ENCODE measurements around the gene USP53. TPM values are rescaled to one million over a fixed set of nuclear protein-coding genes. Genes with fewer than 3 reads are reported as not detected.
A peak's percentile ranks its signal among the peaks of the same experiment; 100 is the strongest.

Gene USP53
- total RNA-seq, 1 donor from 2014 or later: 32.3 TPM

DNA sequence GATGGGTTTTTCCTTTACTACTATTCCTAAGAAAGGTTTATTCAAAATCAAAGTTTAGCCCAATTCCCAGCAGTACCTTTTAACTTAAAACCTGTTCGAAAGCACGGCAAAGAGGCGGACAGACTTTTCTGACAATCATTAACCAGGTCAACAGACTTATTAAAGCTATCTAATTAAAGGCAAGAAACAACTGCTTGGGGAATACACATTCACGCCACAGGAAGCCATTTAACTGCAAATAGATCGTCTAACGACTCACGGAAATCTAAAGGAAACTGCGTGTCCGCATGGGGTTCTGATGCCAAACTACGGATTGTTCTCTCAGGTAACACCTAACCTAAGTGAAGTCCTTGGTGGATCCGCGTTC is 663 bp upstream of the USP53 start:
- H3K36me3 ChIP-seq (ENCODE audit: insufficient read depth, low read length): no peaks in the 10 kb centered on the region
- peaks cover 14% of the 10 kb centered on the region for H3K4me1 ChIP-seq (ENCODE audit: insufficient read depth, low read length)
- H3K36me3 Mint-ChIP-seq (ENCODE audit: low read depth, unreplicated experiment): no peaks in the 10 kb centered on the region
- H3K9me3 ChIP-seq (ENCODE audit: insufficient read depth, low read depth, low read length): no peaks in the 10 kb centered on the region
- peak overlapping the region; percentile 93 for H3K27ac Mint-ChIP-seq (ENCODE audit: unreplicated experiment)
- peak overlapping the region; percentile 92 for H3K4me3 ChIP-seq (ENCODE audit: insufficient read depth, low read depth, low read length)
- H3K27ac ChIP-seq (ENCODE audit: low read depth, low read length): peak overlapping the region; percentile 89
- H3K9ac ChIP-seq (ENCODE audit: low read length): peak overlapping the region; percentile 93
- no peaks in the 10 kb centered on the region for H4K20me1 ChIP-seq (ENCODE audit: insufficient read depth, low read length)
- DNase-seq (ENCODE audit: low read depth): no peak
- peak overlapping the region; percentile 85 for H3K4me2 ChIP-seq (ENCODE audit: low read length)
- peaks cover 32% of the 10 kb centered on the region for H3K79me2 ChIP-seq (ENCODE audit: insufficient read depth, low read length)
- H2AFZ ChIP-seq (ENCODE audit: low read depth, low read length): peak overlapping the region; percentile 70
- H3K27me3 ChIP-seq (ENCODE audit: insufficient read depth, low read length): no peaks in the 10 kb centered on the region
- H3K4me1 Mint-ChIP-seq (ENCODE audit: low read depth, unreplicated experiment): peaks cover 26% of the 10 kb centered on the region
- no peak for TF ChIP-seq EZH2 (IDR thresholded peaks at IDR 0.05; ENCODE audit: insufficient read depth, low read length)
- TF ChIP-seq, protein P1, sequence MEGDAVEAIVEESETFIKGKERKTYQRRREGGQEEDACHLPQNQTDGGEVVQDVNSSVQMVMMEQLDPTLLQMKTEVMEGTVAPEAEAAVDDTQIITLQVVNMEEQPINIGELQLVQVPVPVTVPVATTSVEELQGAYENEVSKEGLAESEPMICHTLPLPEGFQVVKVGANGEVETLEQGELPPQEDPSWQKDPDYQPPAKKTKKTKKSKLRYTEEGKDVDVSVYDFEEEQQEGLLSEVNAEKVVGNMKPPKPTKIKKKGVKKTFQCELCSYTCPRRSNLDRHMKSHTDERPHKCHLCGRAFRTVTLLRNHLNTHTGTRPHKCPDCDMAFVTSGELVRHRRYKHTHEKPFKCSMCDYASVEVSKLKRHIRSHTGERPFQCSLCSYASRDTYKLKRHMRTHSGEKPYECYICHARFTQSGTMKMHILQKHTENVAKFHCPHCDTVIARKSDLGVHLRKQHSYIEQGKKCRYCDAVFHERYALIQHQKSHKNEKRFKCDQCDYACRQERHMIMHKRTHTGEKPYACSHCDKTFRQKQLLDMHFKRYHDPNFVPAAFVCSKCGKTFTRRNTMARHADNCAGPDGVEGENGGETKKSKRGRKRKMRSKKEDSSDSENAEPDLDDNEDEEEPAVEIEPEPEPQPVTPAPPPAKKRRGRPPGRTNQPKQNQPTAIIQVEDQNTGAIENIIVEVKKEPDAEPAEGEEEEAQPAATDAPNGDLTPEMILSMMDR (IDR thresholded peaks at IDR 0.05; ENCODE audit: insufficient read depth, low read depth, low read length): no peak
- H3K4me3 Mint-ChIP-seq (ENCODE audit: unreplicated experiment): peak overlapping the region; percentile 88
- H3K9me3 Mint-ChIP-seq (ENCODE audit: unreplicated experiment): no peaks in the 10 kb centered on the region
- H3K27me3 Mint-ChIP-seq (ENCODE audit: low read depth, unreplicated experiment): no peaks in the 10 kb centered on the region
- peak; percentile 9 for FAIRE-seq

DNA sequence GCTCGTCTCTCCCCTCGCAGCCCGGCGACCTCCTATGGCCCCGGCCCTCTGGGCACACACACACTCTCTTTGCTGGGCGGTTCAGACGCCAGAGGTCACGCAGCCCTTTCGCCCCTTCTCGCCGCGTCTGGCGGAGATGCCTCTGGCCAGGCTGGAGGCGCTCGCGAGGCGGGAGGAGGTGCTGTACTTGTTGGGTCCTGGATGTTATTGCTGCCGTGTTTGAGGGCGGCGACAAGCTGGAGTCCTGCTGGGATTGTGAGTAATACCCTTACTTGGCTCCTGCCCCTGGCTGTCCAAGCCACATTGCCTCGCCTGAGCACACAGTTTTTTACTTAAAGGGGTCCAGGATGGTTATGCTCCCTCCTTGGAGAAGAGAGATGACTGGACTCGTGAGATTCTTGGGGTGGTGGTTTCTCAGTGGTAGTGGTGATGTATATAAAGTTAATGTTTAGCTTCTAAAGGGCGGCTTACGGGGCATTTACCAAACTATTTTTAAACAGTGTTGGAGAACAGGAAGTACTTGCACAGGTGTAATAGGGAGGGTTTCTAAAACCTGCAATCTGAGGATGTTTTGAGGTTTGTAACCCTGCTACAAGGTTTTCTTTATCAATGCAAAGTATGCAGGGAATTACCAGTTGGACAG is 572 bp downstream of the USP53 start:
- peak overlapping the region; percentile 88 for H3K4me3 Mint-ChIP-seq (ENCODE audit: unreplicated experiment)
- Histone ChIP-seq H3K36me3 (ENCODE audit: insufficient read depth, low read length) (peaks cover 5% of the 10 kb centered on the region), H3K9me3 (ENCODE audit: insufficient read depth, low read depth, low read length) (no peaks in the 10 kb centered on the region), H3K4me1 (ENCODE audit: insufficient read depth, low read length) (peaks cover 14% of the 10 kb centered on the region), H2AFZ (ENCODE audit: low read depth, low read length) (peak overlapping the region; percentile 70), H4K20me1 (ENCODE audit: insufficient read depth, low read length) (no peaks in the 10 kb centered on the region), H3K4me3 (ENCODE audit: insufficient read depth, low read depth, low read length) (peak overlapping the region; percentile 92), H3K4me2 (ENCODE audit: low read length) (peak overlapping the region; percentile 85), H3K27ac (ENCODE audit: low read depth, low read length) (peak overlapping the region; percentile 89), H3K27me3 (ENCODE audit: insufficient read depth, low read length) (no peaks in the 10 kb centered on the region), H3K9ac (ENCODE audit: low read length) (peak overlapping the region; percentile 93), H3K79me2 (ENCODE audit: insufficient read depth, low read length) (peaks cover 38% of the 10 kb centered on the region)
- H3K4me1 Mint-ChIP-seq (ENCODE audit: low read depth, unreplicated experiment): peaks cover 21% of the 10 kb centered on the region
- H3K27ac Mint-ChIP-seq (ENCODE audit: unreplicated experiment): peak overlapping the region; percentile 93
- no peaks in the 10 kb centered on the region for H3K27me3 Mint-ChIP-seq (ENCODE audit: low read depth, unreplicated experiment)
- no peaks in the 10 kb centered on the region for H3K9me3 Mint-ChIP-seq (ENCODE audit: unreplicated experiment)
- DNase-seq (ENCODE audit: low read depth) (peak; percentile 92), FAIRE-seq (peak; percentile 9)
- H3K36me3 Mint-ChIP-seq (ENCODE audit: low read depth, unreplicated experiment): no peaks in the 10 kb centered on the region
- no peak for TF ChIP-seq EZH2 (IDR thresholded peaks at IDR 0.05; ENCODE audit: insufficient read depth, low read length)
- TF ChIP-seq, protein P1 (IDR thresholded peaks at IDR 0.05; ENCODE audit: insufficient read depth, low read depth, low read length): peak; percentile 18

DNA sequence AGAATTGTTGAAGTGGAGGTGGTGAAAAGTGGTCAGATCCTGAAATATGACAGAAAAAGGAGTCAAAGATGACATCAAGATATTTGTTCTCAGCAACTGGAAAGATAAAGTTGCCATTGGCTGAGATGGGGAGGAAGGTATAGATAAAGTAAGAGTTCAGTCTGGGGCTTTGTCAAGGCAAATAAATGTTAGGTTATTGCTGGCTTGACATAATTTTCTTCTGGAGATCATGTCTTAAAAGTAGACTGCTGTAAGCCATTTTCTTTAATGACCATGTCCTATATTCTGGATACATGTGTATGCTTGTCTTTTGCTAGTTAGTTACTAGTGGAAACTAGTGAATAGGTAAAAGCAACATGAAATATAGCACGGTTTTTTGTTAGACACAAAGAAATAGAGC is 5.6 kb downstream of the USP53 start:
- no peak overlapping the region for H3K4me3 ChIP-seq (ENCODE audit: insufficient read depth, low read depth, low read length)
- H3K27ac Mint-ChIP-seq (ENCODE audit: unreplicated experiment): no peak overlapping the region
- peaks cover 4% of the 10 kb centered on the region for H3K4me1 ChIP-seq (ENCODE audit: insufficient read depth, low read length)
- no peak overlapping the region for H2AFZ ChIP-seq (ENCODE audit: low read depth, low read length)
- peaks cover 56% of the 10 kb centered on the region for H3K79me2 ChIP-seq (ENCODE audit: insufficient read depth, low read length)
- no peak for TF ChIP-seq EZH2 (IDR thresholded peaks at IDR 0.05; ENCODE audit: insufficient read depth, low read length)
- TF ChIP-seq, protein P1 (IDR thresholded peaks at IDR 0.05; ENCODE audit: insufficient read depth, low read depth, low read length): no peak
- no peaks in the 10 kb centered on the region for H4K20me1 ChIP-seq (ENCODE audit: insufficient read depth, low read length)
- no peak for FAIRE-seq
- H3K9ac ChIP-seq (ENCODE audit: low read length): no peak overlapping the region
- H3K27ac ChIP-seq (ENCODE audit: low read depth, low read length): no peak overlapping the region
- no peak overlapping the region for H3K4me2 ChIP-seq (ENCODE audit: low read length)
- H3K27me3 ChIP-seq (ENCODE audit: insufficient read depth, low read length): no peaks in the 10 kb centered on the region
- peaks cover 5% of the 10 kb centered on the region for H3K36me3 Mint-ChIP-seq (ENCODE audit: low read depth, unreplicated experiment)
- no peak overlapping the region for H3K4me3 Mint-ChIP-seq (ENCODE audit: unreplicated experiment)
- H3K27me3 Mint-ChIP-seq (ENCODE audit: low read depth, unreplicated experiment): no peaks in the 10 kb centered on the region
- H3K9me3 Mint-ChIP-seq (ENCODE audit: unreplicated experiment): no peaks in the 10 kb centered on the region
- DNase-seq (ENCODE audit: low read depth): no peak
- no peaks in the 10 kb centered on the region for H3K9me3 ChIP-seq (ENCODE audit: insufficient read depth, low read depth, low read length)
- H3K36me3 ChIP-seq (ENCODE audit: insufficient read depth, low read length): peaks cover 13% of the 10 kb centered on the region
- H3K4me1 Mint-ChIP-seq (ENCODE audit: low read depth, unreplicated experiment): peaks cover 2% of the 10 kb centered on the region
